Measurements from ENCODE around the gene SELENOH. TPM values are rescaled to one million over a fixed set of nuclear protein-coding genes. Genes with fewer than 3 reads are reported as not detected.

SELENOH gene
- polyA plus RNA-seq, 2 of the 4 experiments (the other 2 are of a cell fraction) = 96.3 to 115 TPM

- 84% methylated on average over 1 of the region's 1 CpG for WGBS (ENCODE audit: missing lambda C conversion rate)
- no peak overlapping the region for H3K27ac ChIP-seq
- ChIA-PET POLR2A (interaction anchor here (1.1 kb wide), 1 partner anchor 30 kb away, joined by 4 read pairs; the partner anchor contains the start of gene SELENOH), CTCF (interaction anchor here (0.7 to 2.9 kb wide), 4 partner anchors 8 to 30 kb away, joined by 3 to 19 read pairs (median 7); partner anchors contain the start of gene BTBD18)
- FAIRE-seq (no peak), ATAC-seq (no peak), DNase-seq (ENCODE audit: low read depth in 1 of 2, low spot score in 1 of 2) (no peak)
- no peaks in the 10 kb centered on the region for H3K9me3 ChIP-seq
- TF ChIP-seq E2F6 (IDR thresholded peaks at IDR 0.05; ENCODE audit: borderline replicate concordance, low read depth) (no peak), HDAC2 (IDR thresholded peaks at IDR 0.05) (no peak), USF2 (IDR thresholded peaks at IDR 0.05) (no peak), JUN (IDR thresholded peaks at IDR 0.05) (no peak), KDM5A (IDR thresholded peaks at IDR 0.05) (no peak), TFCP2L1 (CRISPR knock-in tag; IDR thresholded peaks at IDR 0.05) (no peak), RARB (CRISPR knock-in tag; IDR thresholded peaks at IDR 0.05) (no peak), ATOH8 (CRISPR knock-in tag; IDR thresholded peaks at IDR 0.05; ENCODE audit: low read depth) (no peak), RAD21 (conservative IDR thresholded peaks at IDR 0.05 in 1 of 2, IDR thresholded peaks at IDR 0.05 in 1 of 2) (no peak), ZC3H11A (IDR thresholded peaks at IDR 0.05) (no peak), CTCF (IDR thresholded peaks at IDR 0.05) (no peak), RCOR1 (IDR thresholded peaks at IDR 0.05; ENCODE audit: low read depth, low read length) (no peak), ZFP36 (IDR thresholded peaks at IDR 0.05; ENCODE audit: borderline replicate concordance, partially characterized antibody) (no peak), CBX8 (IDR thresholded peaks at IDR 0.05) (no peak), CHD4 (IDR thresholded peaks at IDR 0.05; ENCODE audit: borderline replicate concordance) (no peak), EHF (CRISPR knock-in tag; IDR thresholded peaks at IDR 0.05) (no peak), NFE2L2 (conservative IDR thresholded peaks at IDR 0.05; ENCODE audit: low read length) (no peak)
- no peak overlapping the region for H3K4me2 ChIP-seq
- H3K4me3 ChIP-seq = no peak overlapping the region
- H3K4me1 ChIP-seq = peaks cover 48% of the 10 kb centered on the region
Observed at GRCh38 chr11:57770793-57771192, 29.5 kb downstream of the SELENOH start.

GRCh38 chr11:57771365-57771764 lies 30.1 kb downstream of the SELENOH start:
- WGBS (ENCODE audit: missing lambda C conversion rate) = 95% methylated on average over 3 of the region's 3 CpGs
- H3K4me2 ChIP-seq = no peak overlapping the region
- no peak for FAIRE-seq

More at GRCh38 chr11:57771365-57771764, 30.1 kb downstream of the SELENOH start:
- ATAC-seq = no peak
- no peak overlapping the region for H3K4me3 ChIP-seq
- ChIA-PET POLR2A (no interaction called here), CTCF (interaction anchor here (0.7 to 2.9 kb wide), 4 partner anchors 8 to 32 kb away, joined by 3 to 19 read pairs (median 8); partner anchors contain the start of gene BTBD18)
- peaks cover 50% of the 10 kb centered on the region for H3K4me1 ChIP-seq
- TF ChIP-seq CTCF (IDR thresholded peaks at IDR 0.05) (no peak), RAD21 (conservative IDR thresholded peaks at IDR 0.05 in 1 of 2, IDR thresholded peaks at IDR 0.05 in 1 of 2) (no peak), JUNB (IDR thresholded peaks at IDR 0.05) (no peak), RFX5 (IDR thresholded peaks at IDR 0.05) (no peak), HES2 (IDR thresholded peaks at IDR 0.05) (no peak), TP53 (CRISPR knock-in tag; IDR thresholded peaks at IDR 0.05) (no peak), HMGXB4 (CRISPR knock-in tag; IDR thresholded peaks at IDR 0.05; ENCODE audit: borderline replicate concordance) (no peak), ZFP36 (IDR thresholded peaks at IDR 0.05; ENCODE audit: borderline replicate concordance, partially characterized antibody) (no peak), MAX (IDR thresholded peaks at IDR 0.05) (no peak), EHF (CRISPR knock-in tag; IDR thresholded peaks at IDR 0.05) (no peak), ZSCAN20 (CRISPR knock-in tag; IDR thresholded peaks at IDR 0.05) (no peak), ELK1 (IDR thresholded peaks at IDR 0.05; ENCODE audit: low read depth, low read length) (no peak), CEBPB (IDR thresholded peaks at IDR 0.05) (no peak), CHD2 (IDR thresholded peaks at IDR 0.05; ENCODE audit: low read length, partially characterized antibody) (no peak)
- H3K27ac ChIP-seq = no peak overlapping the region
- no peak for DNase-seq (ENCODE audit: low read depth in 1 of 2, low spot score in 1 of 2)
- no peaks in the 10 kb centered on the region for H3K9me3 ChIP-seq

Data from A549 (cell line).